ENCODE results near the gene RASL11A. TPM values are rescaled to one million over a fixed set of nuclear protein-coding genes. Genes with fewer than 3 reads are reported as not detected.

The RASL11A gene
- total and polyA plus RNA-seq, 2 of the 8 experiments (the other 6 are each of a cell fraction or from before 2014, with no cell fraction given): 2.9 to 6.8 TPM

- TF ChIP-seq, protein P1, sequence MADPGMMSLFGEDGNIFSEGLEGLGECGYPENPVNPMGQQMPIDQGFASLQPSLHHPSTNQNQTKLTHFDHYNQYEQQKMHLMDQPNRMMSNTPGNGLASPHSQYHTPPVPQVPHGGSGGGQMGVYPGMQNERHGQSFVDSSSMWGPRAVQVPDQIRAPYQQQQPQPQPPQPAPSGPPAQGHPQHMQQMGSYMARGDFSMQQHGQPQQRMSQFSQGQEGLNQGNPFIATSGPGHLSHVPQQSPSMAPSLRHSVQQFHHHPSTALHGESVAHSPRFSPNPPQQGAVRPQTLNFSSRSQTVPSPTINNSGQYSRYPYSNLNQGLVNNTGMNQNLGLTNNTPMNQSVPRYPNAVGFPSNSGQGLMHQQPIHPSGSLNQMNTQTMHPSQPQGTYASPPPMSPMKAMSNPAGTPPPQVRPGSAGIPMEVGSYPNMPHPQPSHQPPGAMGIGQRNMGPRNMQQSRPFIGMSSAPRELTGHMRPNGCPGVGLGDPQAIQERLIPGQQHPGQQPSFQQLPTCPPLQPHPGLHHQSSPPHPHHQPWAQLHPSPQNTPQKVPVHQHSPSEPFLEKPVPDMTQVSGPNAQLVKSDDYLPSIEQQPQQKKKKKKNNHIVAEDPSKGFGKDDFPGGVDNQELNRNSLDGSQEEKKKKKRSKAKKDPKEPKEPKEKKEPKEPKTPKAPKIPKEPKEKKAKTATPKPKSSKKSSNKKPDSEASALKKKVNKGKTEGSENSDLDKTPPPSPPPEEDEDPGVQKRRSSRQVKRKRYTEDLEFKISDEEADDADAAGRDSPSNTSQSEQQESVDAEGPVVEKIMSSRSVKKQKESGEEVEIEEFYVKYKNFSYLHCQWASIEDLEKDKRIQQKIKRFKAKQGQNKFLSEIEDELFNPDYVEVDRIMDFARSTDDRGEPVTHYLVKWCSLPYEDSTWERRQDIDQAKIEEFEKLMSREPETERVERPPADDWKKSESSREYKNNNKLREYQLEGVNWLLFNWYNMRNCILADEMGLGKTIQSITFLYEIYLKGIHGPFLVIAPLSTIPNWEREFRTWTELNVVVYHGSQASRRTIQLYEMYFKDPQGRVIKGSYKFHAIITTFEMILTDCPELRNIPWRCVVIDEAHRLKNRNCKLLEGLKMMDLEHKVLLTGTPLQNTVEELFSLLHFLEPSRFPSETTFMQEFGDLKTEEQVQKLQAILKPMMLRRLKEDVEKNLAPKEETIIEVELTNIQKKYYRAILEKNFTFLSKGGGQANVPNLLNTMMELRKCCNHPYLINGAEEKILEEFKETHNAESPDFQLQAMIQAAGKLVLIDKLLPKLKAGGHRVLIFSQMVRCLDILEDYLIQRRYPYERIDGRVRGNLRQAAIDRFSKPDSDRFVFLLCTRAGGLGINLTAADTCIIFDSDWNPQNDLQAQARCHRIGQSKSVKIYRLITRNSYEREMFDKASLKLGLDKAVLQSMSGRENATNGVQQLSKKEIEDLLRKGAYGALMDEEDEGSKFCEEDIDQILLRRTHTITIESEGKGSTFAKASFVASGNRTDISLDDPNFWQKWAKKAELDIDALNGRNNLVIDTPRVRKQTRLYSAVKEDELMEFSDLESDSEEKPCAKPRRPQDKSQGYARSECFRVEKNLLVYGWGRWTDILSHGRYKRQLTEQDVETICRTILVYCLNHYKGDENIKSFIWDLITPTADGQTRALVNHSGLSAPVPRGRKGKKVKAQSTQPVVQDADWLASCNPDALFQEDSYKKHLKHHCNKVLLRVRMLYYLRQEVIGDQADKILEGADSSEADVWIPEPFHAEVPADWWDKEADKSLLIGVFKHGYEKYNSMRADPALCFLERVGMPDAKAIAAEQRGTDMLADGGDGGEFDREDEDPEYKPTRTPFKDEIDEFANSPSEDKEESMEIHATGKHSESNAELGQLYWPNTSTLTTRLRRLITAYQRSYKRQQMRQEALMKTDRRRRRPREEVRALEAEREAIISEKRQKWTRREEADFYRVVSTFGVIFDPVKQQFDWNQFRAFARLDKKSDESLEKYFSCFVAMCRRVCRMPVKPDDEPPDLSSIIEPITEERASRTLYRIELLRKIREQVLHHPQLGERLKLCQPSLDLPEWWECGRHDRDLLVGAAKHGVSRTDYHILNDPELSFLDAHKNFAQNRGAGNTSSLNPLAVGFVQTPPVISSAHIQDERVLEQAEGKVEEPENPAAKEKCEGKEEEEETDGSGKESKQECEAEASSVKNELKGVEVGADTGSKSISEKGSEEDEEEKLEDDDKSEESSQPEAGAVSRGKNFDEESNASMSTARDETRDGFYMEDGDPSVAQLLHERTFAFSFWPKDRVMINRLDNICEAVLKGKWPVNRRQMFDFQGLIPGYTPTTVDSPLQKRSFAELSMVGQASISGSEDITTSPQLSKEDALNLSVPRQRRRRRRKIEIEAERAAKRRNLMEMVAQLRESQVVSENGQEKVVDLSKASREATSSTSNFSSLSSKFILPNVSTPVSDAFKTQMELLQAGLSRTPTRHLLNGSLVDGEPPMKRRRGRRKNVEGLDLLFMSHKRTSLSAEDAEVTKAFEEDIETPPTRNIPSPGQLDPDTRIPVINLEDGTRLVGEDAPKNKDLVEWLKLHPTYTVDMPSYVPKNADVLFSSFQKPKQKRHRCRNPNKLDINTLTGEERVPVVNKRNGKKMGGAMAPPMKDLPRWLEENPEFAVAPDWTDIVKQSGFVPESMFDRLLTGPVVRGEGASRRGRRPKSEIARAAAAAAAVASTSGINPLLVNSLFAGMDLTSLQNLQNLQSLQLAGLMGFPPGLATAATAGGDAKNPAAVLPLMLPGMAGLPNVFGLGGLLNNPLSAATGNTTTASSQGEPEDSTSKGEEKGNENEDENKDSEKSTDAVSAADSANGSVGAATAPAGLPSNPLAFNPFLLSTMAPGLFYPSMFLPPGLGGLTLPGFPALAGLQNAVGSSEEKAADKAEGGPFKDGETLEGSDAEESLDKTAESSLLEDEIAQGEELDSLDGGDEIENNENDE (IDR thresholded peaks at IDR 0.05; ENCODE audit: insufficient replicate concordance, low read length): no peak
- TF ChIP-seq BCL11A (IDR thresholded peaks at IDR 0.05; ENCODE audit: low read depth in 2 of 2, low read length in 2 of 2) (no peak), TCF12 (IDR thresholded peaks at IDR 0.05; ENCODE audit: low read depth, low read length) (no peak), SP2 (IDR thresholded peaks at IDR 0.05; ENCODE audit: low read length) (no peak), TAF1 (IDR thresholded peaks at IDR 0.05; ENCODE audit: low read depth, low read length) (no peak)
- TF ChIP-seq, protein P2, sequence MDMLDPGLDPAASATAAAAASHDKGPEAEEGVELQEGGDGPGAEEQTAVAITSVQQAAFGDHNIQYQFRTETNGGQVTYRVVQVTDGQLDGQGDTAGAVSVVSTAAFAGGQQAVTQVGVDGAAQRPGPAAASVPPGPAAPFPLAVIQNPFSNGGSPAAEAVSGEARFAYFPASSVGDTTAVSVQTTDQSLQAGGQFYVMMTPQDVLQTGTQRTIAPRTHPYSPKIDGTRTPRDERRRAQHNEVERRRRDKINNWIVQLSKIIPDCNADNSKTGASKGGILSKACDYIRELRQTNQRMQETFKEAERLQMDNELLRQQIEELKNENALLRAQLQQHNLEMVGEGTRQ (IDR thresholded peaks at IDR 0.05; ENCODE audit: low read length): no peak
Observed at GRCh38 chr13:27296496-27296895, 25.9 kb downstream of the RASL11A start (continued).

Data from H1 (cell line).